Upper lobe of left lung (tissue), 6 donors: ENCODE data around the gene DGKB. TPM values are rescaled to one million over a fixed set of nuclear protein-coding genes. Genes with fewer than 3 reads are reported as not detected.

ENCODE experiments used
- ATAC-seq, 2 donors: fragments of 200-7000 bp; cut with Tn5 transposase; one replicate each; pipeline ENCODE4 v1.9.1; 2022; ENCODE audit warnings: mild to moderate bottlenecking in 2 of 2, moderate library complexity in 2 of 2; ENCODE audit not compliant: low FRiP score in 2 of 2
- DNase-seq, 2 donors: peaks; one replicate each; pipeline ENCODE4 v3.0.0-alpha.2; 2019 to 2020
- H3K27ac ChIP-seq, 4 donors: fragments of 200-600 bp; sonication (generic); one replicate each; pipeline ENCODE4 v1.5.1; 2016 to 2019
- H3K27me3 ChIP-seq, 4 donors: fragments of 200-600 bp; sonication (generic); one replicate each; pipeline ENCODE4 v1.5.1; 2017 to 2019
- H3K36me3 ChIP-seq, 4 donors: fragments of 200-600 bp; sonication (generic); one replicate each; pipeline ENCODE4 v1.5.1; 2016 to 2019
- H3K4me1 ChIP-seq, 4 donors: fragments of 200-600 bp; sonication (generic); one replicate each; pipeline ENCODE4 v1.5.1; 2018 to 2019
- H3K4me3 ChIP-seq, 4 donors: fragments of 200-600 bp; sonication (generic); one replicate each; pipeline ENCODE4 v1.5.1; 2017 to 2019; ENCODE audit warnings: mild to moderate bottlenecking in 2 of 4, moderate library complexity in 1 of 4
- H3K9me3 ChIP-seq, 4 donors: fragments of 200-600 bp; sonication (generic); one replicate each; pipeline ENCODE4 v1.5.1; 2018 to 2019
- CTCF ChIP-seq, 6 experiments: fragments of 450-650 bp in 4 of 6; fragments of 200-600 bp in 2 of 6; sonication (generic) in 2 of 6; IDR thresholded peaks; one replicate each; pipeline ENCODE4 v1.5.1; 2016 to 2019; ENCODE audit warnings: antibody characterized with exemption in 6 of 6
- EP300 ChIP-seq, 4 donors: sonication (generic); formaldehyde crosslinking; IDR thresholded peaks; one replicate each; pipeline ENCODE4 v1.5.1; 2017; ENCODE audit warnings: antibody characterized with exemption in 4 of 4, control low read depth in 2 of 4
- POLR2A ChIP-seq, 4 donors: fragments of 450-650 bp; IDR thresholded peaks; one replicate each; pipeline ENCODE4 v1.5.1; 2016 to 2017; ENCODE audit warnings: antibody characterized with exemption in 4 of 4, mild to moderate bottlenecking in 2 of 4
- POLR2AphosphoS5 ChIP-seq, 2 donors: sonication (generic); formaldehyde crosslinking; IDR thresholded peaks; one replicate each; pipeline ENCODE4 v1.5.1; 2017; ENCODE audit warnings: antibody characterized with exemption in 2 of 2
- WGBS, 2 donors: methylation state at CpG; one replicate each; pipeline ENCODE4 v1.1.5; 2017 to 2018; 5-methylcytosine and 5-hydroxymethylcytosine counted together
- total RNA-seq, 6 donors: library from RNA; depleted of rRNA in 4 of 6; stranded (reverse); fragments of >200 nt in 4 of 6; gene quantifications; one replicate each; pipeline versions ENCODE4 v1.1.0 to v1.2.1, GENCODE V29; 2016 to 2021
- donor health status: DM: no; HTN: no; CAD: no; lungs with moderate emphysema.
- donor health status: DM: no; HTN: yes; CAD: no; lungs with severe emphysema.

The DGKB gene
- total RNA-seq, 6 donors from 2014 or later, result 0.09 to 0.30 (median 0.30) TPM; not detected in 3

- no peaks in the 10 kb centered on the region for H3K4me1 ChIP-seq
- 81 to 82% methylated on average over 2 of the region's 2 CpGs for WGBS, 2 donors
- no peak overlapping the region for H3K4me3 ChIP-seq
- no peak for TF ChIP-seq CTCF (IDR thresholded peaks at IDR 0.05)
- no peak for TF ChIP-seq POLR2AphosphoS5 (IDR thresholded peaks at IDR 0.05)
- no peak for TF ChIP-seq EP300 (IDR thresholded peaks at IDR 0.05)
- no peak for TF ChIP-seq POLR2A (IDR thresholded peaks at IDR 0.05)
- H3K27ac ChIP-seq, result no peak overlapping the region
- no peaks in the 10 kb centered on the region for H3K9me3 ChIP-seq
- DNase-seq (no peak), ATAC-seq (no peak)
- no peaks in the 10 kb centered on the region for H3K27me3 ChIP-seq
- H3K36me3 ChIP-seq, result no peaks in the 10 kb centered on the region
Measured at GRCh38 chr7:14339861-14340260, 562.7 kb downstream of the DGKB start.

- no peak for TF ChIP-seq CTCF (IDR thresholded peaks at IDR 0.05)
- no peak for TF ChIP-seq POLR2AphosphoS5 (IDR thresholded peaks at IDR 0.05)
- Histone ChIP-seq H3K36me3 (no peaks in the 10 kb centered on the region), H3K27ac (no peak overlapping the region), H3K27me3 (no peaks in the 10 kb centered on the region), H3K4me3 (no peak overlapping the region), H3K9me3 (no peaks in the 10 kb centered on the region), H3K4me1 (no peaks in the 10 kb centered on the region)
- WGBS, 2 donors, result 92 to 100% methylated on average over 1 of the region's 1 CpG
- ATAC-seq (no peak), DNase-seq (no peak)
Measured at GRCh38 chr7:14336256-14336655, 566.3 kb downstream of the DGKB start.

- Histone ChIP-seq H3K27ac (no peak overlapping the region), H3K4me1 (no peaks in the 10 kb centered on the region), H3K27me3 (no peaks in the 10 kb centered on the region), H3K36me3 (no peaks in the 10 kb centered on the region), H3K9me3 (no peaks in the 10 kb centered on the region), H3K4me3 (no peak overlapping the region)
- TF ChIP-seq POLR2A (IDR thresholded peaks at IDR 0.05), result no peak
- TF ChIP-seq POLR2AphosphoS5 (IDR thresholded peaks at IDR 0.05), result no peak
- TF ChIP-seq CTCF (IDR thresholded peaks at IDR 0.05), result no peak
- no peak for ATAC-seq
- no peak for DNase-seq
- 44 to 59% methylated on average over 5 of the region's 5 CpGs for WGBS, 2 donors
Measured at GRCh38 chr7:14332155-14332554, 570.4 kb downstream of the DGKB start.

- ATAC-seq (no peak), DNase-seq (no peak)
- 41 to 47% methylated on average over 3 of the region's 3 CpGs for WGBS, 2 donors
- H3K9me3 ChIP-seq, result peaks cover 0 to 3% (median 0%) of the 10 kb centered on the region in 4 donors
- no peak overlapping the region for H3K27ac ChIP-seq
- no peaks in the 10 kb centered on the region for H3K27me3 ChIP-seq
- H3K4me1 ChIP-seq, result no peaks in the 10 kb centered on the region
- H3K36me3 ChIP-seq, result no peaks in the 10 kb centered on the region
- no peak overlapping the region for H3K4me3 ChIP-seq
- TF ChIP-seq POLR2A (IDR thresholded peaks at IDR 0.05) (no peak), CTCF (IDR thresholded peaks at IDR 0.05) (no peak), POLR2AphosphoS5 (IDR thresholded peaks at IDR 0.05) (no peak), EP300 (IDR thresholded peaks at IDR 0.05) (no peak)
Measured at GRCh38 chr7:14324767-14325166, 577.8 kb downstream of the DGKB start.

- TF ChIP-seq POLR2A (IDR thresholded peaks at IDR 0.05) (no peak), POLR2AphosphoS5 (IDR thresholded peaks at IDR 0.05) (no peak)
Measured at GRCh38 chr7:14322724-14323123, 579.8 kb downstream of the DGKB start.

More at GRCh38 chr7:14322724-14323123, 579.8 kb downstream of the DGKB start:
- Histone ChIP-seq H3K36me3 (no peaks in the 10 kb centered on the region), H3K9me3 (peaks cover 0 to 3% (median 0%) of the 10 kb centered on the region in 4 donors), H3K4me1 (no peaks in the 10 kb centered on the region), H3K4me3 (no peak overlapping the region), H3K27ac (no peak overlapping the region), H3K27me3 (no peaks in the 10 kb centered on the region)
- 93 to 95% methylated on average over 2 of the region's 2 CpGs for WGBS, 2 donors
- DNase-seq (no peak), ATAC-seq (no peak)
